Measurements from ENCODE around the gene FXYD2.

DNA sequence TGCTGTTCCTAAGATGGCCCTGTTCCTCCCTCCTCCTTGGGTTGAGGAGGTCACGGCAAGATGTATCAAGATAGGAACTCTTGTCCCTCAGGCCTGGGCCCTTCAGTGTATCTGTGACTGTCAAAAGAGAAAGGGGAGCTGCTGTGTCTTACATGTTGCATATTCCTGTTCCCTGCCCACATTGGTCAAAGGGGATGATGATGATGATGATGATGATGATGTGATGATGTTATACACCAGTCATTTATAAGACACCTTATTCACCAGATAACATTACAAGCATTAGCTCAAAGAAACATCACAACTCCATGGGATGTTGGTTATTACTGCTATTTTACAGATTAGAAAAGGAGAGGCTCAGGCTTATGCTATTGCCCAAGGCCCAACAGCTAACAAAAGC, 38.2 kb upstream of the FXYD2 start:
- TF ChIP-seq, protein P1, sequence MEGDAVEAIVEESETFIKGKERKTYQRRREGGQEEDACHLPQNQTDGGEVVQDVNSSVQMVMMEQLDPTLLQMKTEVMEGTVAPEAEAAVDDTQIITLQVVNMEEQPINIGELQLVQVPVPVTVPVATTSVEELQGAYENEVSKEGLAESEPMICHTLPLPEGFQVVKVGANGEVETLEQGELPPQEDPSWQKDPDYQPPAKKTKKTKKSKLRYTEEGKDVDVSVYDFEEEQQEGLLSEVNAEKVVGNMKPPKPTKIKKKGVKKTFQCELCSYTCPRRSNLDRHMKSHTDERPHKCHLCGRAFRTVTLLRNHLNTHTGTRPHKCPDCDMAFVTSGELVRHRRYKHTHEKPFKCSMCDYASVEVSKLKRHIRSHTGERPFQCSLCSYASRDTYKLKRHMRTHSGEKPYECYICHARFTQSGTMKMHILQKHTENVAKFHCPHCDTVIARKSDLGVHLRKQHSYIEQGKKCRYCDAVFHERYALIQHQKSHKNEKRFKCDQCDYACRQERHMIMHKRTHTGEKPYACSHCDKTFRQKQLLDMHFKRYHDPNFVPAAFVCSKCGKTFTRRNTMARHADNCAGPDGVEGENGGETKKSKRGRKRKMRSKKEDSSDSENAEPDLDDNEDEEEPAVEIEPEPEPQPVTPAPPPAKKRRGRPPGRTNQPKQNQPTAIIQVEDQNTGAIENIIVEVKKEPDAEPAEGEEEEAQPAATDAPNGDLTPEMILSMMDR (IDR thresholded peaks at IDR 0.05): no peak
- TF ChIP-seq SIN3A (IDR thresholded peaks at IDR 0.05; ENCODE audit: borderline replicate concordance, insufficient read depth, low read depth, low read length) (no peak), POLR2AphosphoS5 (IDR thresholded peaks at IDR 0.05; ENCODE audit: low read depth, low read length) (no peak)
- TF ChIP-seq, protein P2, sequence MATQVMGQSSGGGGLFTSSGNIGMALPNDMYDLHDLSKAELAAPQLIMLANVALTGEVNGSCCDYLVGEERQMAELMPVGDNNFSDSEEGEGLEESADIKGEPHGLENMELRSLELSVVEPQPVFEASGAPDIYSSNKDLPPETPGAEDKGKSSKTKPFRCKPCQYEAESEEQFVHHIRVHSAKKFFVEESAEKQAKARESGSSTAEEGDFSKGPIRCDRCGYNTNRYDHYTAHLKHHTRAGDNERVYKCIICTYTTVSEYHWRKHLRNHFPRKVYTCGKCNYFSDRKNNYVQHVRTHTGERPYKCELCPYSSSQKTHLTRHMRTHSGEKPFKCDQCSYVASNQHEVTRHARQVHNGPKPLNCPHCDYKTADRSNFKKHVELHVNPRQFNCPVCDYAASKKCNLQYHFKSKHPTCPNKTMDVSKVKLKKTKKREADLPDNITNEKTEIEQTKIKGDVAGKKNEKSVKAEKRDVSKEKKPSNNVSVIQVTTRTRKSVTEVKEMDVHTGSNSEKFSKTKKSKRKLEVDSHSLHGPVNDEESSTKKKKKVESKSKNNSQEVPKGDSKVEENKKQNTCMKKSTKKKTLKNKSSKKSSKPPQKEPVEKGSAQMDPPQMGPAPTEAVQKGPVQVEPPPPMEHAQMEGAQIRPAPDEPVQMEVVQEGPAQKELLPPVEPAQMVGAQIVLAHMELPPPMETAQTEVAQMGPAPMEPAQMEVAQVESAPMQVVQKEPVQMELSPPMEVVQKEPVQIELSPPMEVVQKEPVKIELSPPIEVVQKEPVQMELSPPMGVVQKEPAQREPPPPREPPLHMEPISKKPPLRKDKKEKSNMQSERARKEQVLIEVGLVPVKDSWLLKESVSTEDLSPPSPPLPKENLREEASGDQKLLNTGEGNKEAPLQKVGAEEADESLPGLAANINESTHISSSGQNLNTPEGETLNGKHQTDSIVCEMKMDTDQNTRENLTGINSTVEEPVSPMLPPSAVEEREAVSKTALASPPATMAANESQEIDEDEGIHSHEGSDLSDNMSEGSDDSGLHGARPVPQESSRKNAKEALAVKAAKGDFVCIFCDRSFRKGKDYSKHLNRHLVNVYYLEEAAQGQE (IDR thresholded peaks at IDR 0.05; ENCODE audit: insufficient read depth in 1 of 2, low read depth in 2 of 2, low read length in 1 of 2): no peak
